Thymus (tissue), 11 donors: ENCODE measurements around the gene HIVEP3. TPM values are rescaled to one million over a fixed set of nuclear protein-coding genes. Genes with fewer than 3 reads are reported as not detected.

ENCODE experiments used
- DNase-seq, 9 donors: peaks; one replicate each; pipeline ENCODE4 v3.0.0-alpha.2; 2013; ENCODE audit warnings: low spot score in 9 of 9, low read depth in 6 of 9, missing footprints in 1 of 9
- H3K27ac ChIP-seq, 2 donors: one replicate each; pipeline ENCODE4 v1.5.1; 2013; ENCODE audit warnings: control low read depth in 1 of 2, low read depth in 1 of 2, low read length in 1 of 2, mild to moderate bottlenecking in 1 of 2, moderate library complexity in 1 of 2
- H3K27me3 ChIP-seq, 2 donors: one replicate each; pipeline ENCODE4 v1.5.1; 2013; ENCODE audit warnings: low read length in 1 of 2; ENCODE audit not compliant: control insufficient read depth in 2 of 2, insufficient read depth in 1 of 2
- H3K36me3 ChIP-seq, 2 donors: one replicate each; pipeline ENCODE4 v1.5.1; 2013; ENCODE audit warnings: low read length in 1 of 2, mild to moderate bottlenecking in 1 of 2, moderate library complexity in 1 of 2; ENCODE audit not compliant: control insufficient read depth in 2 of 2, insufficient read depth in 2 of 2
- H3K4me1 ChIP-seq, 2 donors: one replicate each; pipeline ENCODE4 v1.5.1; 2013; ENCODE audit warnings: low read length in 2 of 2; ENCODE audit not compliant: control insufficient read depth in 2 of 2, insufficient read depth in 2 of 2
- H3K4me3 ChIP-seq, 2 donors: one replicate each; pipeline ENCODE4 v1.5.1; 2013; ENCODE audit warnings: low read length in 2 of 2, control low read depth in 1 of 2, mild to moderate bottlenecking in 1 of 2
- H3K9me3 ChIP-seq, 2 donors: one replicate each; pipeline ENCODE4 v1.5.1; 2013; ENCODE audit warnings: low read length in 1 of 2, mild to moderate bottlenecking in 1 of 2; ENCODE audit not compliant: control insufficient read depth in 2 of 2, insufficient read depth in 1 of 2
- WGBS: extraction: QIAGEN DNeasy Blood & Tissue Kit; methylation state at CpG from one replicate; pipeline ENCODE4 v1.1.7; 2013; 5-methylcytosine and 5-hydroxymethylcytosine counted together
- polyA plus RNA-seq: library from polyadenylated mRNA; stranded (reverse); fragments of 200-250 nt; gene quantifications from one replicate; pipeline ENCODE4 v1.2.3, GENCODE V29; 2013
- total RNA-seq: library from RNA; stranded (reverse); fragments of 120-200 nt; gene quantifications from one replicate; pipeline ENCODE4 v1.2.4, GENCODE V29; 2013
- donor health status: healthy.

The HIVEP3 gene
- total and polyA plus RNA-seq, 2 donors: 6.7 to 12.1 TPM

- WGBS: 98% methylated on average over 5 of the region's 5 CpGs
These were observed 388.3 kb downstream of the HIVEP3 start for GRCh38 chr1:41530411-41530810.

GRCh38 chr1:41529621-41530395 lies 388.9 kb downstream of the HIVEP3 start:
- H3K4me3 ChIP-seq: no peak overlapping the region
- peaks cover 0 to 12% of the 10 kb centered on the region in 2 donors for H3K9me3 ChIP-seq
- H3K4me1 ChIP-seq: no peaks in the 10 kb centered on the region
- DNase-seq: no peak
- no peak overlapping the region for H3K27ac ChIP-seq
- H3K27me3 ChIP-seq: no peaks in the 10 kb centered on the region
- WGBS: 93% methylated on average over 23 of the region's 23 CpGs
- H3K36me3 ChIP-seq: peaks cover 11 to 13% of the 10 kb centered on the region in 2 donors

More at GRCh38 chr1:41530411-41530810, 388.3 kb downstream of the HIVEP3 start:
- H3K4me3 ChIP-seq: no peak overlapping the region
- no peaks in the 10 kb centered on the region for H3K27me3 ChIP-seq
- H3K36me3 ChIP-seq: peaks cover 5 to 7% of the 10 kb centered on the region in 2 donors
- no peaks in the 10 kb centered on the region for H3K4me1 ChIP-seq
- DNase-seq: no peak
- H3K27ac ChIP-seq: no peak overlapping the region
- peaks cover 0 to 8% of the 10 kb centered on the region in 2 donors for H3K9me3 ChIP-seq

GRCh38 chr1:41528726-41529605 lies 389.8 kb downstream of the HIVEP3 start:
- DNase-seq: no peak
- Histone ChIP-seq H3K36me3 (peaks cover 14 to 21% of the 10 kb centered on the region in 2 donors), H3K4me3 (no peak overlapping the region), H3K4me1 (no peaks in the 10 kb centered on the region), H3K9me3 (peaks cover 0 to 12% of the 10 kb centered on the region in 2 donors), H3K27ac (no peak overlapping the region), H3K27me3 (no peaks in the 10 kb centered on the region)
- 63% methylated on average over 7 of the region's 7 CpGs for WGBS

- Histone ChIP-seq H3K27ac (no peak overlapping the region), H3K27me3 (no peaks in the 10 kb centered on the region), H3K36me3 (peaks cover 19 to 24% of the 10 kb centered on the region in 2 donors), H3K4me3 (no peak overlapping the region), H3K4me1 (no peaks in the 10 kb centered on the region), H3K9me3 (peaks cover 0 to 12% of the 10 kb centered on the region in 2 donors)
- no peak for DNase-seq
- 97% methylated on average over 3 of the region's 3 CpGs for WGBS
These were observed 390.6 kb downstream of the HIVEP3 start for GRCh38 chr1:41528106-41528505.

- DNase-seq: no peak
- H3K27ac ChIP-seq: peak overlapping the region in 1 of 2 donors; percentile 8
- H3K9me3 ChIP-seq: peaks cover 0 to 12% of the 10 kb centered on the region in 2 donors
- 97% methylated on average over 4 of the region's 4 CpGs for WGBS
- H3K27me3 ChIP-seq: no peaks in the 10 kb centered on the region
- H3K4me3 ChIP-seq: no peak overlapping the region
- H3K36me3 ChIP-seq: peaks cover 27 to 30% of the 10 kb centered on the region in 2 donors
- H3K4me1 ChIP-seq: no peaks in the 10 kb centered on the region
These were observed 391.7 kb downstream of the HIVEP3 start for GRCh38 chr1:41526956-41527561.

GRCh38 chr1:41525891-41526587 lies 392.7 kb downstream of the HIVEP3 start:
- 93% methylated on average over 18 of the region's 18 CpGs for WGBS
- Histone ChIP-seq H3K4me3 (no peak overlapping the region), H3K36me3 (peaks cover 36 to 40% of the 10 kb centered on the region in 2 donors), H3K4me1 (no peaks in the 10 kb centered on the region), H3K27ac (no peak overlapping the region), H3K27me3 (no peaks in the 10 kb centered on the region), H3K9me3 (peaks cover 0 to 12% of the 10 kb centered on the region in 2 donors)
- DNase-seq: no peak

- H3K9me3 ChIP-seq: peaks cover 0 to 4% of the 10 kb centered on the region in 2 donors
- no peak for DNase-seq
These were observed 393.7 kb downstream of the HIVEP3 start for GRCh38 chr1:41524676-41525675.

More at GRCh38 chr1:41524676-41525675, 393.7 kb downstream of the HIVEP3 start:
- peaks cover 44 to 50% of the 10 kb centered on the region in 2 donors for H3K36me3 ChIP-seq
- H3K4me1 ChIP-seq: no peaks in the 10 kb centered on the region
- 98% methylated on average over 30 of the region's 30 CpGs for WGBS
- no peak overlapping the region for H3K27ac ChIP-seq
- H3K27me3 ChIP-seq: no peaks in the 10 kb centered on the region
- H3K4me3 ChIP-seq: no peak overlapping the region
